HepG2 (cell line): ENCODE measurements around the gene FAHD1. TPM values are rescaled to one million over a fixed set of nuclear protein-coding genes. Genes with fewer than 3 reads are reported as not detected.

ENCODE experiments used
- AGO2 ChIP-seq: fragments of 200-400 bp; formaldehyde crosslinking; optimal IDR thresholded peaks from 2 replicates; pipeline ENCODE3; 2017; ENCODE audit warnings: mild to moderate bottlenecking, low read depth, low read length, moderate library complexity
- ATM ChIP-seq: fragments of 450-650 bp; IDR thresholded peaks from 2 replicates; pipeline ENCODE4 v1.7.1; 2017; ENCODE audit warnings: mild to moderate bottlenecking, borderline replicate concordance
- CREB1 ChIP-seq, 2 experiments: fragments of 450-650 bp in 1 of 2; IDR thresholded peaks; 2 replicates each; pipeline ENCODE4 v1.6.1; 2016 to 2017; ENCODE audit warnings: control low read depth in 1 of 2, mild to moderate bottlenecking in 1 of 2, missing compliant biosample characterization in 1 of 2, missing genetic modification characterization in 1 of 2
- CREM ChIP-seq, 2 experiments: sonication (generic) in 1 of 2; formaldehyde crosslinking in 1 of 2; IDR thresholded peaks; 2 replicates each; pipeline versions ENCODE4 v1.4.0 to v1.6.1; 2016 to 2020; ENCODE audit warnings: antibody characterized with exemption in 1 of 2, mild to moderate bottlenecking in 1 of 2, missing genetic modification reagents in 1 of 2
- FOSL1 ChIP-seq: sonication (generic); formaldehyde crosslinking; IDR thresholded peaks from 2 replicates; pipeline ENCODE4 v1.9.0; 2021; ENCODE audit warnings: missing genetic modification reagents, borderline replicate concordance
- HNF4A ChIP-seq: sonication (generic); formaldehyde crosslinking; IDR thresholded peaks from 2 replicates; pipeline ENCODE4 v1.4.0; 2020; ENCODE audit warnings: missing genetic modification reagents
- MEIS1 ChIP-seq: sonication (generic); formaldehyde crosslinking; IDR thresholded peaks from 2 replicates; pipeline ENCODE4 v1.9.0; 2021; ENCODE audit warnings: mild to moderate bottlenecking, missing genetic modification reagents, moderate library complexity, borderline replicate concordance
- NFE2 ChIP-seq: sonication (generic); formaldehyde crosslinking; IDR thresholded peaks from 2 replicates; pipeline ENCODE4 v1.4.0; 2020; ENCODE audit warnings: missing genetic modification reagents
- NRL ChIP-seq: sonication (generic); formaldehyde crosslinking; IDR thresholded peaks from 2 replicates; pipeline ENCODE4 v1.5.0; 2020; ENCODE audit warnings: missing genetic modification reagents, mild to moderate bottlenecking, moderate library complexity, borderline replicate concordance
- SUZ12 ChIP-seq: fragments of 150-350 bp; IDR thresholded peaks from 2 replicates; pipeline ENCODE4 v1.6.1; 2014; ENCODE audit warnings: low read depth, low read length
- ZBTB20 ChIP-seq: sonication (generic); formaldehyde crosslinking; IDR thresholded peaks from 2 replicates; pipeline ENCODE4 v1.8.1; 2023; ENCODE audit warnings: missing genetic modification reagents, low read depth, mild to moderate bottlenecking, borderline replicate concordance
- ZNF326 ChIP-seq: sonication (generic); formaldehyde crosslinking; IDR thresholded peaks from 2 replicates; pipeline ENCODE4 v1.4.0; 2020; ENCODE audit warnings: missing genetic modification reagents, borderline replicate concordance
- ZNF44 ChIP-seq: sonication (generic); formaldehyde crosslinking; IDR thresholded peaks from 2 replicates; pipeline ENCODE4 v1.5.1; 2020; ENCODE audit warnings: mild to moderate bottlenecking, missing genetic modification reagents
- ZNF7 ChIP-seq: IDR thresholded peaks from 2 replicates; pipeline ENCODE4 v1.6.1; 2016; ENCODE audit warnings: missing biosample characterization, missing genetic modification reagents
- ZNF761 ChIP-seq: sonication (generic); formaldehyde crosslinking; conservative IDR thresholded peaks from 2 replicates; pipeline ENCODE4 v1.4.0; 2020; ENCODE audit warnings: mild to moderate bottlenecking, missing genetic modification reagents
- polyA plus RNA-seq, 8 experiments: library from polyadenylated mRNA; depleted of rRNA in 3 of 8; stranded (reverse) in 7 of 8; unstranded in 1 of 8; fragments of >200 nt; fragmentation: Illumina TruSeq in 4 of 8; extraction: Trizol in 4 of 8; gene quantifications; 2 replicates each; pipeline versions ENCODE4 v1.2.1 to v1.2.3, GENCODE V29; 2011 to 2016; ENCODE audit warnings: low read depth in 4 of 8, missing spikeins in 1 of 8, mixed read lengths in 1 of 8; ENCODE audit not compliant: insufficient read depth in 1 of 8
- total RNA-seq, 5 experiments: library from RNA; depleted of rRNA; stranded (reverse); fragments of >200 nt; fragmentation: Illumina TruSeq; extraction: Trizol; gene quantifications; 2 replicates each; pipeline ENCODE4 v1.2.3, GENCODE V29; 2016; ENCODE audit warnings: low read depth in 1 of 5
- TF ChIP-seq, protein P1 (sequence below): sonication (generic); formaldehyde crosslinking; IDR thresholded peaks from 2 replicates; pipeline ENCODE4 v1.4.0; 2020; ENCODE audit warnings: mild to moderate bottlenecking, missing genetic modification reagents, borderline replicate concordance
- TF ChIP-seq, protein P2 (sequence below): sonication (generic); formaldehyde crosslinking; IDR thresholded peaks from 2 replicates; pipeline ENCODE4 v1.8.0; 2023; ENCODE audit warnings: mild to moderate bottlenecking, missing genetic modification reagents
- TF ChIP-seq, protein P3 (sequence below): sonication (generic); formaldehyde crosslinking; IDR thresholded peaks from 2 replicates; pipeline ENCODE4 v1.4.0; 2020; ENCODE audit warnings: mild to moderate bottlenecking, missing genetic modification reagents
- TF ChIP-seq, protein P4 (sequence below): sonication (generic); formaldehyde crosslinking; IDR thresholded peaks from 2 replicates; pipeline ENCODE4 v1.5.1; 2020; ENCODE audit warnings: missing genetic modification reagents, mild to moderate bottlenecking, borderline replicate concordance
- TF ChIP-seq, protein P5 (sequence below): IDR thresholded peaks from 2 replicates; pipeline ENCODE4 v1.6.1; 2016; ENCODE audit warnings: low read depth, borderline replicate concordance
- TF ChIP-seq, protein P6 (sequence below): sonication (generic); formaldehyde crosslinking; IDR thresholded peaks from 2 replicates; pipeline ENCODE4 v1.5.0; 2020; ENCODE audit warnings: mild to moderate bottlenecking, missing genetic modification reagents

The FAHD1 gene
- total and polyA plus RNA-seq, 2 of the 13 experiments (the other 11 are each of a cell fraction or from before 2014, with no cell fraction given): 39.0 to 45.3 TPM

DNA sequence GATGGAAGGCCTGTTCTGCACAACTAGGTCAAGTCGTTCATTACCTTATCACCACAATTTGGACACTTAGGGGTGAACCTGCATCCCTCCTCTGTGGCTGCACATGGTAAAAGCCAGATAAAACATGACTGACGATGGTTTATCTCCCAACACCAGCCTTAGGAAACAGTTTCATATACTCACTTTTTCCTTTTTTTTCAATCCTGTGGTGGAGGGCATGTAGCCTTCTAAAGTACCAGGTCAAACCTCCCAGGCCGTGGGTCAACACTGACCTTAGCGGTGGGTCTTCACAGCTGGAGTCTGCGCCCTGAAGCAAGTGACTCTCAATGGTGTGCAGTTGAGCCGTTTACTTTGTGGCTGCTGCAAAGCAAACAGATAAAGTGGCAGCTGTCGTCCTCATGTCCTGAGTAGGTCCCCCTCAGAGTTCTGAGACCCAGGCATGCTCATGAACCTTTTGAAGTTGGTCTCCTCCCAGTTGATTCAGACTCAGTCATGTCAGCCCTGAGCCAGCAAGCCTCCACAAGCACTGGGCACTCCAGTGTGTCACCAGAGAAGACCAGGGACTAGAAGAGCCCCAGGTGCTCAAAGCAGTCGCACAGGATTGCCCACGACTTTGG, 5.9 kb downstream of the FAHD1 start (continued):
- 0 out of 2 replicates have a peak, but pooled peaks have one; percentile 36 for TF ChIP-seq NRL (CRISPR knock-in tag)
- TF ChIP-seq, protein P1, sequence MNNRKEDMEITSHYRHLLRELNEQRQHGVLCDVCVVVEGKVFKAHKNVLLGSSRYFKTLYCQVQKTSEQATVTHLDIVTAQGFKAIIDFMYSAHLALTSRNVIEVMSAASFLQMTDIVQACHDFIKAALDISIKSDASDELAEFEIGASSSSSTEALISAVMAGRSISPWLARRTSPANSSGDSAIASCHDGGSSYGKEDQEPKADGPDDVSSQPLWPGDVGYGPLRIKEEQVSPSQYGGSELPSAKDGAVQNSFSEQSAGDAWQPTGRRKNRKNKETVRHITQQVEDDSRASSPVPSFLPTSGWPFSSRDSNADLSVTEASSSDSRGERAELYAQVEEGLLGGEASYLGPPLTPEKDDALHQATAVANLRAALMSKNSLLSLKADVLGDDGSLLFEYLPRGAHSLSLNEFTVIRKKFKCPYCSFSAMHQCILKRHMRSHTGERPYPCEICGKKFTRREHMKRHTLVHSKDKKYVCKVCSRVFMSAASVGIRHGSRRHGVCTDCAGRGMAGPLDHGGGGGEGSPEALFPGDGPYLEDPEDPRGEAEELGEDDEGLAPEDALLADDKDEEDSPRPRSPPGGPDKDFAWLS (CRISPR knock-in tag): no peak
- 0 out of 2 replicates have a peak, but pooled peaks have one; percentile 25 for TF ChIP-seq ZNF44 (CRISPR knock-in tag)
- no peak for TF ChIP-seq ZNF7 (CRISPR knock-in tag)
- TF ChIP-seq CREB1 (IDR thresholded peaks at IDR 0.05): no peak
- no peak for TF ChIP-seq CREB1 (CRISPR knock-in tag; IDR thresholded peaks at IDR 0.05)
- TF ChIP-seq CREM (IDR thresholded peaks at IDR 0.05): peak; percentile 57; the same call in 1 of the 2 replicates
- no peak for TF ChIP-seq CREM (CRISPR knock-in tag; IDR thresholded peaks at IDR 0.05)
- TF ChIP-seq, protein P2, sequence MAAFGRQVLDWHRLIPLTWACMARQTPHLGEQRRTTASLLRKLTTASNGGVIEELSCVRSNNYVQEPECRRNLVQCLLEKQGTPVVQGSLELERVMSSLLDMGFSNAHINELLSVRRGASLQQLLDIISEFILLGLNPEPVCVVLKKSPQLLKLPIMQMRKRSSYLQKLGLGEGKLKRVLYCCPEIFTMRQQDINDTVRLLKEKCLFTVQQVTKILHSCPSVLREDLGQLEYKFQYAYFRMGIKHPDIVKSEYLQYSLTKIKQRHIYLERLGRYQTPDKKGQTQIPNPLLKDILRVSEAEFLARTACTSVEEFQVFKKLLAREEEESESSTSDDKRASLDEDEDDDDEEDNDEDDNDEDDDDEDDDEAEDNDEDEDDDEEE (CRISPR knock-in tag): no peak
- no peak for TF ChIP-seq ATM
- TF ChIP-seq NFE2: no peak
- peak; percentile 69; the same call in 1 of the 2 replicates for TF ChIP-seq MEIS1 (CRISPR knock-in tag)
- TF ChIP-seq HNF4A (CRISPR knock-in tag): peak; percentile 71
- TF ChIP-seq, protein P3, sequence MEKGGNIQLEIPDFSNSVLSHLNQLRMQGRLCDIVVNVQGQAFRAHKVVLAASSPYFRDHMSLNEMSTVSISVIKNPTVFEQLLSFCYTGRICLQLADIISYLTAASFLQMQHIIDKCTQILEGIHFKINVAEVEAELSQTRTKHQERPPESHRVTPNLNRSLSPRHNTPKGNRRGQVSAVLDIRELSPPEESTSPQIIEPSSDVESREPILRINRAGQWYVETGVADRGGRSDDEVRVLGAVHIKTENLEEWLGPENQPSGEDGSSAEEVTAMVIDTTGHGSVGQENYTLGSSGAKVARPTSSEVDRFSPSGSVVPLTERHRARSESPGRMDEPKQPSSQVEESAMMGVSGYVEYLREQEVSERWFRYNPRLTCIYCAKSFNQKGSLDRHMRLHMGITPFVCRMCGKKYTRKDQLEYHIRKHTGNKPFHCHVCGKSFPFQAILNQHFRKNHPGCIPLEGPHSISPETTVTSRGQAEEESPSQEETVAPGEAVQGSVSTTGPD (CRISPR knock-in tag): no peak
- TF ChIP-seq FOSL1: peak; percentile 36; the same call in 1 of the 2 replicates
- no peak for TF ChIP-seq AGO2
- no peak for TF ChIP-seq ZNF326 (CRISPR knock-in tag)
- TF ChIP-seq ZNF761 (CRISPR knock-in tag): 0 out of 2 replicates have a peak, but pooled peaks have one; percentile 75
- TF ChIP-seq, protein P4, sequence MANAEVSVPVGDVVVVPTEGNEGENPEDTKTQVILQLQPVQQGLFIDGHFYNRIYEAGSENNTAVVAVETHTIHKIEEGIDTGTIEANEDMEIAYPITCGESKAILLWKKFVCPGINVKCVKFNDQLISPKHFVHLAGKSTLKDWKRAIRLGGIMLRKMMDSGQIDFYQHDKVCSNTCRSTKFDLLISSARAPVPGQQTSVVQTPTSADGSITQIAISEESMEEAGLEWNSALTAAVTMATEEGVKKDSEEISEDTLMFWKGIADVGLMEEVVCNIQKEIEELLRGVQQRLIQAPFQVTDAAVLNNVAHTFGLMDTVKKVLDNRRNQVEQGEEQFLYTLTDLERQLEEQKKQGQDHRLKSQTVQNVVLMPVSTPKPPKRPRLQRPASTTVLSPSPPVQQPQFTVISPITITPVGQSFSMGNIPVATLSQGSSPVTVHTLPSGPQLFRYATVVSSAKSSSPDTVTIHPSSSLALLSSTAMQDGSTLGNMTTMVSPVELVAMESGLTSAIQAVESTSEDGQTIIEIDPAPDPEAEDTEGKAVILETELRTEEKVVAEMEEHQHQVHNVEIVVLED: peak; percentile 41; the same call in 1 of the 2 replicates
- no peak for TF ChIP-seq SUZ12
- TF ChIP-seq, protein P5, sequence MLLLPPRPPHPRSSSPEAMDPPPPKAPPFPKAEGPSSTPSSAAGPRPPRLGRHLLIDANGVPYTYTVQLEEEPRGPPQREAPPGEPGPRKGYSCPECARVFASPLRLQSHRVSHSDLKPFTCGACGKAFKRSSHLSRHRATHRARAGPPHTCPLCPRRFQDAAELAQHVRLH (CRISPR knock-in tag): peak; percentile 48; the same call in 1 of the 2 replicates
- TF ChIP-seq, protein P6, sequence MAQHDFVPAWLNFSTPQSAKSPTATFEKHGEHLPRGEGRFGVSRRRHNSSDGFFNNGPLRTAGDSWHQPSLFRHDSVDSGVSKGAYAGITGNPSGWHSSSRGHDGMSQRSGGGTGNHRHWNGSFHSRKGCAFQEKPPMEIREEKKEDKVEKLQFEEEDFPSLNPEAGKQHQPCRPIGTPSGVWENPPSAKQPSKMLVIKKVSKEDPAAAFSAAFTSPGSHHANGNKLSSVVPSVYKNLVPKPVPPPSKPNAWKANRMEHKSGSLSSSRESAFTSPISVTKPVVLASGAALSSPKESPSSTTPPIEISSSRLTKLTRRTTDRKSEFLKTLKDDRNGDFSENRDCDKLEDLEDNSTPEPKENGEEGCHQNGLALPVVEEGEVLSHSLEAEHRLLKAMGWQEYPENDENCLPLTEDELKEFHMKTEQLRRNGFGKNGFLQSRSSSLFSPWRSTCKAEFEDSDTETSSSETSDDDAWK: no peak
- peak; percentile 73; the same call in 1 of the 2 replicates for TF ChIP-seq ZBTB20 (CRISPR knock-in tag)
